ENCODE measurements around the gene CFAP58.

The CFAP58 gene

DNA sequence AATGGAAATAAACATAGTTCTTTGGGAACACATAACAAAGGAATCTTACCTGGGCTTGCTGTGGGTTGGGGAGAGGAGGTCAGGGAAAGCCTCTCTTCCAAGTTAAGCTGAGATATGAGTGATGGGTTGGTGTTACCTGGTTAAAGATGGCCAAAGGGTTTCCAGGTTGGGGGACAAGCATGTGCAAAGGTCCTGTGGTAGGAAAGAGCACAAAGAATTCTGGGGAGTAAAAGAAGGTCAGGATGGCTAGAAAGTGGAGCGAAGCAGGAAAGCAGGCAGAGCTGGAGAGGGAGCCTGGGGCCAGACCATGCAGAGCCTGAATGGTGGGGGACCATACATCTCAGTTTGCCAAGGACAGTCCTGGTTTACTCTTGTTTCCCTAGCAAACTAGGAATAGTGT lies 133.2 kb downstream of the CFAP58 start:
- no peak for DNase-seq (ENCODE audit: low spot score)

DNA sequence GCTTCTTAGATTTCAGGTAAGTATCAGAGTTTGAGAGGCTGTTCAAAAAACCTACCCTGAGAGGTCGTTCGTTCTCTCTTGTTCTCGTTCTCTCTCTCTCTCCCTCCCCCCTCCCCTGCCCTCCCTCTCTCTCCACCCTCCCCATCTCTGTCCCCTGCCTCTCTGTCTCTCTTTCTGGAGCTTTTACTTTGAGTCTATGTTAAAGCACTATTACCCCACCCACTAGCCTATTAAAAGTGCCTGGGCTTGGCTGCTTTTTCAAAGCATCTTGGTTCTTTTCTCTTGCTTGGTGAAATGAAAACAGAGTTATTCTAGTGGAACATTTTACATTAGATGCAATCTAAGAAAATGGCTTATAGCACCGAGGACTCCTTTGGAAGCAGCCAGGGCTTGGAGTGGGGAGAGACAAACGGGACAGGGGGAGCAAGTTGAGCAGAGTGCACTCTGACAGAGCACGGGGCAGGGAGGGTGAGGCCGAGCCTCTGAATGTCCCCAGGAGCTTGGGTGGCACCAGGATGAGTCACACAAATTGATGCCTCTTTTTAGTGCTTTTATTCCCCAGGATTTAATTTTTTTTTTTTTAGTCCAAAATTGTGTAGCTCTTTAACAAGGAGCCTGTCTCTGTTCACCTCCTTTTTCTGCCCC lies 134.3 kb downstream of the CFAP58 start:
- peak; percentile 7 for DNase-seq (ENCODE audit: low spot score)

DNA sequence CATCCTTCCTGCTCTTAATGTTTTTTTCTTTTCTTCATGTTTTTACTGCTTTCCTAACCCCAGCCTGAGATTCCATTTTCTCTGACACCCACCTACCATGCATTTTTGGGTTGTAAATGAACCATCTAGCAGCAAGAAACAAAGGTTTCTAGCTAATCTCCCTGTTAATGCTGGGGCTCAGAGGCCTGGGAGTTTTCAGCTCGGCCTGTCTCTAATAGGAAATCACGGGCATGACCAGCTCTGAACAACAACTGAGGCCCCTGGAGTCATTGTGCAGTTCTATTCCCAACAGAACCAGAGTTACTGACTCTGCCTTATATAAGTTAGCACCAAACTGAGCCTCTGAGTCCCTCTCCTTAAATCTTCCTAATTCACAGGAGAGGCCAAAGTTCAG lies 134.8 kb downstream of the CFAP58 start:
- no peak for DNase-seq (ENCODE audit: low spot score)

DNA sequence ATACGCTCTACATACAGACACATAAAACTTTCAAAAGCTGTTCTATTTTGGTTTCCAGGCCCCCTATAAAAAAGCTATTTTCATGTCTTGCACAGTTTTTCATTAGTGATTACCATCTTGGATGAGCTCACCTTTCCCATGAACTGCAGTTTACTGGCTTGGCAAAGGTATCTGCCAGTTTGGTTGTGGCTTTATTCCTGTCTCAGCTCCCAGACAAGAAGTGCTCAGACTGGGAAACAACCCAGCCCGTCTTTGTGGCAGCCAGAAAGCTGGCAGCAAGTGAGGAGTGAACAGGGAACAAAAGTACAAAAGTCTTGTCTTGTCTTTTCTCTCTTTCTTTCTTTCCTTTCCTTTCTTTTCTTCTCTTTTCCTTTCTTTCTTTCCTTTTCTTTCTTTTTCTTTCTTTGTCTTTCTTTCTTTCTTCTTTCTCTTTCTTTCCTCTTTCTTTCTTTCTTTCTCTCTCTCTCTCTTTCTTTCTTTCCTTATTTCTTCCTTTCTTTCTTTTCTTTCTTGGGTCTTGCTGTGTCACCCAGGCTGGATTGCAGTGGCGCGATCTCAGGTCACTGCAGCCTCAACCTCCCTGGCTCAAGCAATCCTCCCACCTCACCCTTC lies 138.8 kb downstream of the CFAP58 start:
- no peak for DNase-seq (ENCODE audit: low spot score)

DNA sequence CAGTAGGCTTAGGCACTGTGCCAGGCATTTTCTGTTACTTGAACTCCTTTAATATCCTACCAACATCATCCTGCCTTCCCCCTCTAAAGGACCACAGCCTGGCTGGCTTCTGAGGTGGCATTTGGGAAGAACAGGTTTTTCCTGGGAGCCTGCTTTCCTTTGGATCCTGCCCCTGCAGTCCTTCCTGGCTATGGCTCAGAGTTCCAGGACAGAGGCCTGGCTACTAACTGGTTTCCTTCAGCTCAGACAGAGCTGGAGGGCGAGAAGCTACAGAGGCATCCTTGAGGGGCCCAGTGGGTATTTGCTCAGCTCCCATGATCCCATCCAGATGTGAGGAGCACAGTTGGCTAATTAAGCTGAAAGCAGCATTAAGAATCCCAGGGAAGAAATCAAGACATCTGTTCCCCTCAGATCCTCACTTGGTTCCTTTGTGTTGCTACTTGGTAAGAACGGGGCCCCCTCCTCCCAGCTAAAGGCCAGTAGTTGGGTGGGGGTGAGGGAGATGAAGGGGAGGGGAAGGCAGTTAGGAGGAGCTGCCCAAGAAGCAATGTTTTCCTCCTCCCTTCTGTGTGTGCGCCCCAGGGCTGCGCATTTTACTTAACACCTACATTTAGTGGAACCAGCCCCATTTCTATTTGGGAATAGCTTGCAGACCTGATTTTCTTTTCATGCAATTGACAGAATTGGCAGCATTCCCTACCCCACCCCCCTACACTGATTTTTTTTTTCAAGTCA lies 144.9 kb downstream of the CFAP58 start:
- DNase-seq (ENCODE audit: low spot score): no peak

DNA sequence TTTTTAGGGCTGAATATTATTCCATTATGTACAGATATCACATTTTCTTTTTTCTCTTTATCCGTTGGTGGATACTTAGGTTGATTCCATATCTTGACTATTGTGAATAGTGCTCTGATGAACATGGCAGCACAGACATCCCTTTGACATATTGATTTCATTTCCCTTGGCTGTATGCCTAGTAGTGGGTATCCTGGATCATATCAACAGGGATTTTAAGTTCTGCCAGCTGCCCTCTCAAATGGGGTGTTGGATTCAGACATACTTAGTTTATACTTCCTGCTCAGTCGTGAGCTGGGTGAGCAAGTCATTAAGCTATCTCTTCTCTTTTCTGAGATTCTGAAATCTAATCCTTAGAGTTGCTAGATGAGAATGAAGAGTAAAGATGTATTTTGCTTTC lies 147.8 kb downstream of the CFAP58 start:
- DNase-seq (ENCODE audit: low spot score): no peak

DNA sequence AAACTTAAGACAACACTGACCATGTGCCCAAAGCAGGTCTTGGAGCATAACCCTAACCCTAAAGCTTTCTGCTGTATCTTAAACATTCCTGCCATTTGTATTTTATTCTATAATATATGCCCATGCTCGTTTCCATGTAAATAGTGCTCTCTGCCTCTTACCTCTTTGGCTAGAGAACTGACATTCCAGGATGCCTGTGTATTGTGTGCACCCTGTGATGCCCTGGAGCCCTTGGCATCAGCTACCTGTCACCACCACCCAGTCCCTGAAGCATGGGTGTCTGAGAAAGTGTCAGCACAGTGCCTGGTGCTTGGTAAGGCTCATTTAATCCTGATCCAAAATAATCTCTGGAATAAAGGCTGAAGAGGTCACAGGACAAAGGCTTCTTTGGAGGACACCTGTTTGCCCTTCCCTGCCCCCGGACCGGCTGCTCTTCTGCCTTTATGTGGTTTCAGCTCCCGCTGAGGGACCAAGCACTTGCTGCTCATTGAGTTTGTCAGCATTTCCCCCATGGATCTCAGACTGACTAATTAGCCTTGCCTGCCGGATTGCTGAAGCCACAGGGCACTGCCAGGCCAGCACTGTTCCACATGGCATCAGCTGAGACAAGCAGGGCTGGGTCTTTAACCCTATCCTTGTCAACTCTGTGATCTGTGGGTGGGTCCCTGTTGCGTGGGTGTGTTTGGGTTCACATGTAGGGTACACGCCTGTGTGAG lies 148.4 kb downstream of the CFAP58 start:
- DNase-seq (ENCODE audit: low spot score): no peak

DNA sequence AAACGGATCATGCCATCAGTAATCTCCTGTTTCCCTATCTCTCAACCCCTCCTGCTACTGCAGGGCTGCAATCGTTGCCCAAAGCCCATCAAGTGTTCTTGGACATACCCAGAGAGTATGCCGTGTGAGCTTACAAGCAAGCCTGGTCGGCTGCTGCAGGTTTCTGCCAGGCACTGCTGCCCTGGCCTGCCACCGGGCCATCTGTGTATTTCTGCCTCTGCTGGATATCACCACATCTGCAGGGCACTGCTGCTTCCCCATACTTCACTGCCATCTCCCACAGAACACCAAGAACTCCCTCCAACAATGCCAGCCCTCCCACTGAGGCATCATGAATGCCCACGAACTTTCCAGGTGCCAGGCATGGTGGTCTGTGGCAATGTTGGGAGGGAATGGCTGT lies 149.3 kb downstream of the CFAP58 start:
- no peak for DNase-seq (ENCODE audit: low spot score)
